ENCODE data around the gene IGSF9.

DNA sequence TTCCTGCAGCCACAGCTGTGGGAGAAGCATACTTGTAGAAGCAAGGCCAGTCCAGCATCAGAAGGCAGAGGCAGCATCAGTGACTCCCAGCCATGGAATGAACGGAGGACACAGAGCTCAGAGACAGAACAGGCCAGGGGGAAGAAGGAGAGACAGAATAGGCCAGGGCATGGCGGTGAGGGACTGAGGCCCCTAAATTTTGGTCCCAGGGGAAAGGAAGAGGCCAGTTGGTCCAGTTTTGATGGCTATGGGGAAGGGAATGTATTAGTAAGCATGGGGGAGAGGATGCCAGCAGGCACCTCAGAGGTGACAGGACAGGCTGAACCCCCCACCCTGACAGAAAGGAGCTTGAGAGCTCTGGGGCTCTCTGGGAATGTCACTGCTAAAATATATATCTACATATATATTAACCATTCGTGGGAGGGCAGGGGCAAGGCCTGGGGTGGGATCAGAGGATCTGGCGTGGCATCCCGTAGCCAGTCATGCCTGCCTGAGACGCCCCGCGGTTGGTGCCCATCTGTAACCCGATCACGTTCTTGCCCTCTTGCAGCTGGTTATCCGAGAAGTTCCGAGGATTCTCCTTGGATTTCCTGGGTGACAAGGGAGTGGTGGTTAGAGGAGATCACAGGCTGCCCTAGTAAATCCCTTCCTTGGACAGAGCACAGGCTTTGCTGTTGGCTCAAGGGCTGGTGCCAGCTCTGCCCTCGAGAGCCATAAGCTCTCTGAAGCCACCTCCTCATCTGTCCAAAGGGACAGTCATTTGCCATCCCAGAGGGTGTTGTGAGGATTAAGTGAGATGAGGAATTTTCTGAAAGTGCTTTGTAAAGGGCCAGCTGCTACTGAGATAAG lies 26.8 kb downstream of the IGSF9 start:
- TF ChIP-seq, protein P1, sequence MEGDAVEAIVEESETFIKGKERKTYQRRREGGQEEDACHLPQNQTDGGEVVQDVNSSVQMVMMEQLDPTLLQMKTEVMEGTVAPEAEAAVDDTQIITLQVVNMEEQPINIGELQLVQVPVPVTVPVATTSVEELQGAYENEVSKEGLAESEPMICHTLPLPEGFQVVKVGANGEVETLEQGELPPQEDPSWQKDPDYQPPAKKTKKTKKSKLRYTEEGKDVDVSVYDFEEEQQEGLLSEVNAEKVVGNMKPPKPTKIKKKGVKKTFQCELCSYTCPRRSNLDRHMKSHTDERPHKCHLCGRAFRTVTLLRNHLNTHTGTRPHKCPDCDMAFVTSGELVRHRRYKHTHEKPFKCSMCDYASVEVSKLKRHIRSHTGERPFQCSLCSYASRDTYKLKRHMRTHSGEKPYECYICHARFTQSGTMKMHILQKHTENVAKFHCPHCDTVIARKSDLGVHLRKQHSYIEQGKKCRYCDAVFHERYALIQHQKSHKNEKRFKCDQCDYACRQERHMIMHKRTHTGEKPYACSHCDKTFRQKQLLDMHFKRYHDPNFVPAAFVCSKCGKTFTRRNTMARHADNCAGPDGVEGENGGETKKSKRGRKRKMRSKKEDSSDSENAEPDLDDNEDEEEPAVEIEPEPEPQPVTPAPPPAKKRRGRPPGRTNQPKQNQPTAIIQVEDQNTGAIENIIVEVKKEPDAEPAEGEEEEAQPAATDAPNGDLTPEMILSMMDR (IDR thresholded peaks at IDR 0.05; ENCODE audit: low read depth, low read length), result no peak
- TF ChIP-seq, protein P2, sequence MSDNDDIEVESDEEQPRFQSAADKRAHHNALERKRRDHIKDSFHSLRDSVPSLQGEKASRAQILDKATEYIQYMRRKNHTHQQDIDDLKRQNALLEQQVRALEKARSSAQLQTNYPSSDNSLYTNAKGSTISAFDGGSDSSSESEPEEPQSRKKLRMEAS (IDR thresholded peaks at IDR 0.05; ENCODE audit: low read depth, low read length), result no peak
- TF ChIP-seq MYC (IDR thresholded peaks at IDR 0.05; ENCODE audit: low read depth, low read length), result no peak
- TF ChIP-seq POLR2A (IDR thresholded peaks at IDR 0.05; ENCODE audit: extremely low read depth, insufficient read length), result no peak
